Measurements from ENCODE around the gene CREB3L2. TPM values are rescaled to one million over a fixed set of nuclear protein-coding genes. Genes with fewer than 3 reads are reported as not detected.

CREB3L2 gene
- total and polyA plus RNA-seq, 8 donors = 5.8 to 258 (median 23.6) TPM

DNA sequence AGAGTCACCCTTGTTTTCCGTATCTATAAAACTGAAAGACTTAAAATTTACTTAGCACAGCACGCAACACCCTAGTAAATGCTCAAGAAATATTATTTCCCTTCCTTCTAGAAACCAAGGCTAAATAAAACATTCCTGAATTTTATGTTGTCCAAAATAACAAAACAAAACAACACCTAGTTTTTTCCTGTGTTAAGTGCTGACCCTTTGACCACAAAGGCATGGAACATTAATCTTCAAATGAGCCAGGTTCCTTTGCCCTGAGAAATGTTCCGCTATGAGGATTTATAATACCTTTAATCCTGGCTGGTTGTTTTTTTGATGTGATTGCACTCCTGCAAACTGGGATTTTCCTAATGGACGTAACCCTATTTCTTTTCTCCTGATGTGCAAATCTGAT is 126.1 kb downstream of the CREB3L2 start:
- intact Hi-C loops (cut with DNase I; ENCODE audit: low total_unique reads) = no loop called here
- DNase-seq = no peak
- no peak overlapping the region for H3K27ac ChIP-seq
- TF ChIP-seq POLR2A (IDR thresholded peaks at IDR 0.05) (no peak), POLR2AphosphoS5 (IDR thresholded peaks at IDR 0.05) (no peak), EP300 (IDR thresholded peaks at IDR 0.05) (no peak)
- TF ChIP-seq, protein P1, sequence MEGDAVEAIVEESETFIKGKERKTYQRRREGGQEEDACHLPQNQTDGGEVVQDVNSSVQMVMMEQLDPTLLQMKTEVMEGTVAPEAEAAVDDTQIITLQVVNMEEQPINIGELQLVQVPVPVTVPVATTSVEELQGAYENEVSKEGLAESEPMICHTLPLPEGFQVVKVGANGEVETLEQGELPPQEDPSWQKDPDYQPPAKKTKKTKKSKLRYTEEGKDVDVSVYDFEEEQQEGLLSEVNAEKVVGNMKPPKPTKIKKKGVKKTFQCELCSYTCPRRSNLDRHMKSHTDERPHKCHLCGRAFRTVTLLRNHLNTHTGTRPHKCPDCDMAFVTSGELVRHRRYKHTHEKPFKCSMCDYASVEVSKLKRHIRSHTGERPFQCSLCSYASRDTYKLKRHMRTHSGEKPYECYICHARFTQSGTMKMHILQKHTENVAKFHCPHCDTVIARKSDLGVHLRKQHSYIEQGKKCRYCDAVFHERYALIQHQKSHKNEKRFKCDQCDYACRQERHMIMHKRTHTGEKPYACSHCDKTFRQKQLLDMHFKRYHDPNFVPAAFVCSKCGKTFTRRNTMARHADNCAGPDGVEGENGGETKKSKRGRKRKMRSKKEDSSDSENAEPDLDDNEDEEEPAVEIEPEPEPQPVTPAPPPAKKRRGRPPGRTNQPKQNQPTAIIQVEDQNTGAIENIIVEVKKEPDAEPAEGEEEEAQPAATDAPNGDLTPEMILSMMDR (IDR thresholded peaks at IDR 0.05) = no peak
- WGBS, 5 donors = 89 to 98% (median 96%) methylated on average over 4 of the region's 4 CpGs
- peaks cover 27 to 80% (median 70%) of the 10 kb centered on the region in 4 donors for H3K36me3 ChIP-seq
- no peaks in the 10 kb centered on the region for H3K9me3 ChIP-seq
- H3K4me3 ChIP-seq = no peak overlapping the region
- H3K4me1 ChIP-seq = peaks cover 0 to 63% (median 34%) of the 10 kb centered on the region in 4 donors
- H3K27me3 ChIP-seq = no peaks in the 10 kb centered on the region

DNA sequence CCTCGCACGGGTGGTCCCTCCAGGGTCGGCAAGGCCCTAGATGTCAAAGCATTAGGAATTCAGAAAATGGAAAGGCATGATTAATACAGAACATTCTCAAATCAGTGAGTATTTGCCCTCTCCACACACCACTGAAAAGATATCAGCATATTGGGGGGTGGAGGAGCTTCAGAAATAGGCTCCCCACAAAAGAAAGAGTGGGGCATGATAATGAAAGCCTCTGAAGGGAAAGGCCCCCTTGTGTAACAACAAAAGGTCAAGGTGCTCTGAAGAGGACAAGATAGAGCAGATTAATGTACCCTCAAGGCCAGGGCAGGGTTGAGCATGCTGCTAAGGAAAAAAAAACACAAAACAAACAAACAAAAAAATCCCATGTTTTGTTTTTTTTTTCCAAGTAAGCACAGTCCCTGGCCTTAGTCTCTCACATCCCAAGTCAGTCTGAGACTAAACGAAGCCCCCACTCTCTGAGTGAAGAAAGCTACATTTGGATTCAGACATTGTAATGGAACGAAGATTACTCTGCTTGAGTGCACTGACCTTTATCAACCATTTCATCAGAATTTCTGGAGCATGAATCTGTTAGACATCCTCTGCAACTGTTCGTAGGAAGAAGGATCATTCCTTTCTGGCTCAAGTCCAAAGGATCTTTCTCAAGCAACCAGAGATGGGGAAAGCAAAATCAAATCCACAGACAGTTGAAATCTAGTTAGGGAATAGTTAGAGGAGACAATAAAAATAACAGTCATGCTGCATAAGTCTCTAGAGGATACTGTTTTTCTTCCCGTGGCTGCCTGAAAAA is 127.7 kb downstream of the CREB3L2 start:
- H3K27ac ChIP-seq = peak overlapping the region in 3 of 5 donors; percentile 12 to 50 (median 37)
- H3K9me3 ChIP-seq = no peaks in the 10 kb centered on the region
- WGBS, 5 donors = 66 to 84% (median 78%) methylated on average over 7 of the region's 7 CpGs
- intact Hi-C loops (cut with DNase I; ENCODE audit: low total_unique reads) = no loop called here
- no peak for TF ChIP-seq POLR2A (IDR thresholded peaks at IDR 0.05)
- peak in 1 of 3 donors; percentile 49 for TF ChIP-seq POLR2AphosphoS5 (IDR thresholded peaks at IDR 0.05)
- peak in 1 of 2 donors; percentile 69 for DNase-seq
- H3K4me1 ChIP-seq = peaks cover 0 to 55% (median 28%) of the 10 kb centered on the region in 4 donors
- H3K36me3 ChIP-seq = peaks cover 12 to 68% (median 54%) of the 10 kb centered on the region in 4 donors
- H3K4me3 ChIP-seq = no peak overlapping the region
- H3K27me3 ChIP-seq = no peaks in the 10 kb centered on the region

DNA sequence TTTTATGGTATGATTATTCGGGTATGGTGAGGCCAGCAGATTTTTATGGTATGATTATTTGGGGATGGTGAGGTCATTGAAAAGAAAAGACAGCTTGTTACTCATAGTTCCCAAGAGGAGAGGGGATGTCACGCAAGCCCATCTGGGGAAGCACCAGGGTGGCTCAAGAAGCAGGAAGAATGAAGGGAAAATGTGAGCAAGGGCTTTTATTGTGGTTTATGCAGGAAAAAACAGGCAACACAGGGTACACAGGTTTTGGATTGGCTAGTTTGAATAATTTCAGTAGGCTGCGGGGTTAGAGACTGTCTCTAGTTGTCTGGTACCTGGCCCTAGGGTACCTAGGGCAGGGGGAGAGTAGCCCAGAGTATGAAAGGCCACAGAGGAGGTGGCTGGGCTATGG is 128.4 kb downstream of the CREB3L2 start:
- H3K27ac ChIP-seq = peak overlapping the region in 2 of 5 donors; percentile 37 to 50
- H3K4me1 ChIP-seq = peaks cover 0 to 50% (median 23%) of the 10 kb centered on the region in 4 donors
- intact Hi-C loops (cut with DNase I; ENCODE audit: low total_unique reads) = no loop called here

DNA sequence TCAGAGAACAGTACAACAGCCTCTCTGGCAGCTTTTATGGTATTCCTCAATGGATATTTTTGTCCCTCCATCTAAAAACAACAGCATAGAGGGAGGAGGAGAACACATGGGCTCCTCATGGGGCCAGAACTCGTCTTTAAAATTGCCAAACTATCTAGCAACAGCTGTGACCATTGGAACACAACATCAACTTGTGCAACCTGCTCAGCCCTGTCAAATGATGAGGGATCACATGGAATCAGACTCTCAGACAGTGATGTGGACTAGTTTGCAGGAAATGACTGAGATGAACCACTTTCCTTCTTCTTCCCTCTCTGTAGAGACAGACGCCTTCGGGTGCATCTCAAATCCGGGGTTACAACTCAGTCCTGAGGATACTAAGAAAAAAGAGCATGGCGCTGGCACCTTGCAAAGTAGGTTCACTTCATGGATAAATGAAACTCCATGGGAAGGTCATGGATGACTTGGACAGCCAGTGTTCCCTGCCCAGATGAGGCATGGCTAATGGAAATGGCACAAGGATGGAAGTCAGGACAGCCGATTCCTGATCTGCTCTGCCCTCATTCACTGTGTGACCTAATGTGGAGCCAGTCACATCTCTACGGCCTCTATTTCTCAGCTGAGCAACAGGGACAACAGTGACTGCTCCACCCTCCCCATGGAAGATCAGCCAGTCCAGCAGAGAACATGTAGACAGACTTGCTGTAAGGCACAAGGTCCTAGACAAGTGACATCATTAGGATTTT is 130.5 kb downstream of the CREB3L2 start:
- Histone ChIP-seq H3K36me3 (peaks cover 4 to 57% (median 45%) of the 10 kb centered on the region in 4 donors), H3K4me1 (peaks cover 0 to 31% (median 8%) of the 10 kb centered on the region in 4 donors), H3K9me3 (no peaks in the 10 kb centered on the region), H3K4me3 (no peak overlapping the region), H3K27me3 (no peaks in the 10 kb centered on the region), H3K27ac (peak overlapping the region in 1 of 5 donors; percentile 1)
- intact Hi-C loops (cut with DNase I; ENCODE audit: low total_unique reads) = no loop called here
- WGBS, 5 donors = 87 to 95% (median 93%) methylated on average over 7 of the region's 7 CpGs
- no peak for DNase-seq
- TF ChIP-seq POLR2A (IDR thresholded peaks at IDR 0.05) = no peak
- TF ChIP-seq, protein P1 (IDR thresholded peaks at IDR 0.05) = no peak
- peak in 1 of 3 donors; percentile 20 for TF ChIP-seq POLR2AphosphoS5 (IDR thresholded peaks at IDR 0.05)
- no peak for TF ChIP-seq EP300 (IDR thresholded peaks at IDR 0.05)

More for the DNA sequence above, 128.4 kb downstream of the CREB3L2 start:
- no peaks in the 10 kb centered on the region for H3K9me3 ChIP-seq
- no peaks in the 10 kb centered on the region for H3K27me3 ChIP-seq
- 84 to 94% (median 91%) methylated on average over 3 of the region's 3 CpGs for WGBS, 5 donors
- no peak overlapping the region for H3K4me3 ChIP-seq
- peaks cover 12 to 61% (median 49%) of the 10 kb centered on the region in 4 donors for H3K36me3 ChIP-seq
- TF ChIP-seq, protein P1 (IDR thresholded peaks at IDR 0.05) = no peak
- no peak for TF ChIP-seq POLR2A (IDR thresholded peaks at IDR 0.05)
- no peak for TF ChIP-seq EP300 (IDR thresholded peaks at IDR 0.05)
- no peak for TF ChIP-seq POLR2AphosphoS5 (IDR thresholded peaks at IDR 0.05)
- DNase-seq = no peak
